H1 (cell line): ENCODE results near the gene SLC16A9. TPM values are rescaled to one million over a fixed set of nuclear protein-coding genes. Genes with fewer than 3 reads are reported as not detected.

Experiments
- CTCF ChIA-PET: fragments of 300-600 bp; sonication (Branson Sonifier 250); formaldehyde crosslinking; loops from one replicate; lab custom pipeline; 2021; ENCODE audit not compliant: partially characterized antibody; lab: Charles Lee
- POLR2A ChIA-PET: fragments of 300-600 bp; sonication (Branson Sonifier 250); formaldehyde crosslinking; loops from one replicate; lab custom pipeline; 2021; ENCODE audit warnings: inconsistent platforms; ENCODE audit not compliant: partially characterized antibody; lab: Charles Lee
- DNase-seq, 2 experiments: peaks; one replicate each; pipeline versions ENCODE4 v3.0.0 to v3.0.0-alpha.2; 2010 to 2022; ENCODE audit warnings: low spot score in 2 of 2, low read depth in 1 of 2, mixed read lengths in 1 of 2
- FAIRE-seq: peaks from 2 replicates; lab custom pipeline; 2011; peaks lifted over from hg19 to GRCh38; lab: Jason Lieb, UNC
- H2AFZ ChIP-seq: 2 replicates; pipeline ENCODE4 v1.8.1; 2012; ENCODE audit warnings: low read length, inconsistent platforms
- H2AK5ac ChIP-seq: 2 replicates; pipeline ENCODE4 v1.6.1; 2013; ENCODE audit warnings: low read depth, low read length
- H2BK120ac ChIP-seq: replicated peaks from 2 replicates; pipeline ENCODE3; 2013; ENCODE audit warnings: low read depth, low read length, inconsistent platforms
- H2BK12ac ChIP-seq: 2 replicates; pipeline ENCODE4 v1.6.1; 2013; ENCODE audit warnings: low read depth, low read length
- H2BK15ac ChIP-seq: 2 replicates; pipeline ENCODE4 v1.6.1; 2013; ENCODE audit warnings: low read length
- H2BK20ac ChIP-seq: 2 replicates; pipeline ENCODE4 v1.6.1; 2013; ENCODE audit warnings: low read length
- H2BK5ac ChIP-seq: 2 replicates; pipeline ENCODE4 v1.6.1; 2013; ENCODE audit warnings: low read depth, low read length
- H3K14ac ChIP-seq: 2 replicates; pipeline ENCODE4 v1.6.1; 2013; ENCODE audit warnings: inconsistent platforms; ENCODE audit not compliant: insufficient read length
- H3K18ac ChIP-seq: 2 replicates; pipeline ENCODE4 v1.6.1; 2013; ENCODE audit warnings: low read length; ENCODE audit errors: extremely low read depth
- H3K23ac ChIP-seq: 2 replicates; pipeline ENCODE4 v1.6.1; 2013; ENCODE audit warnings: inconsistent platforms; ENCODE audit not compliant: insufficient read length
- H3K23me2 ChIP-seq: 2 replicates; pipeline ENCODE4 v1.6.1; 2013; ENCODE audit warnings: low read depth, low read length
- H3K27ac ChIP-seq: 2 replicates; pipeline ENCODE4 v1.6.1; 2011; ENCODE audit warnings: low read depth, low read length, inconsistent platforms
- H3K27me3 ChIP-seq, 4 experiments: replicated peaks in 1 of 4; 1 replicate in 1 of 4; 2 replicates in 3 of 4; pipeline versions ENCODE4 v1.6.1 to v1.8.1; 2011 to 2013; ENCODE audit warnings: low read length in 3 of 4, mild to moderate bottlenecking in 3 of 4, inconsistent platforms in 2 of 4, mixed read lengths in 2 of 4, moderate library complexity in 1 of 4; ENCODE audit not compliant: control insufficient read depth in 3 of 4, insufficient read depth in 3 of 4; ENCODE audit errors: extremely low read depth in 1 of 4
- H3K36me3 ChIP-seq, 4 experiments: 2 replicates each; pipeline versions ENCODE4 v1.6.1 to v1.8.1; 2011 to 2013; ENCODE audit warnings: mild to moderate bottlenecking in 4 of 4, low read length in 3 of 4, moderate library complexity in 2 of 4, control low read depth in 1 of 4, inconsistent platforms in 1 of 4; ENCODE audit not compliant: insufficient read depth in 4 of 4, control insufficient read depth in 2 of 4
- H3K4ac ChIP-seq: replicated peaks from 2 replicates; pipeline ENCODE3; 2013; ENCODE audit warnings: low read length, low read depth, mixed read lengths, inconsistent platforms; ENCODE audit not compliant: insufficient read length
- H3K4me1 ChIP-seq, 4 experiments: replicated peaks in 1 of 4; 1 replicate in 1 of 4; 2 replicates in 3 of 4; pipeline versions ENCODE4 v1.6.1 to v1.8.1; 2011 to 2013; ENCODE audit warnings: low read length in 3 of 4, inconsistent platforms in 2 of 4, mixed read lengths in 1 of 4; ENCODE audit not compliant: insufficient read depth in 4 of 4, control insufficient read depth in 3 of 4
- H3K4me2 ChIP-seq, 2 experiments: 2 replicates each; pipeline versions ENCODE4 v1.6.1 to v1.8.1; 2011 to 2013; ENCODE audit warnings: low read depth in 2 of 2, low read length in 2 of 2, control low read depth in 1 of 2, inconsistent platforms in 1 of 2, mild to moderate bottlenecking in 1 of 2; ENCODE audit not compliant: insufficient read depth in 1 of 2
- H3K4me3 ChIP-seq, 4 experiments: fragments of 200-600, 300-600 bp in 1 of 4; sonication (generic), shearing (Covaris generic), sonication (Bioruptor Twin) in 1 of 4; 2 replicates each; pipeline versions ENCODE4 v1.5.1 to v1.8.1; 2011 to 2016; ENCODE audit warnings: low read length in 4 of 4, low read depth in 3 of 4, control low read depth in 2 of 4, inconsistent platforms in 2 of 4, mild to moderate bottlenecking in 2 of 4, mixed read lengths in 1 of 4, moderate library complexity in 1 of 4; ENCODE audit not compliant: insufficient read depth in 2 of 4; ENCODE audit errors: extremely low read depth in 1 of 4
- H3K56ac ChIP-seq: replicated peaks from 2 replicates; pipeline ENCODE3; 2013; ENCODE audit warnings: low read depth, mild to moderate bottlenecking, mixed read lengths, low read length, inconsistent platforms; ENCODE audit not compliant: insufficient read length
- H3K79me1 ChIP-seq: 2 replicates; pipeline ENCODE4 v1.6.1; 2013; ENCODE audit warnings: low read depth, low read length, control low read depth
- H3K79me2 ChIP-seq, 2 experiments: 2 replicates each; pipeline versions ENCODE4 v1.6.1 to v1.8.1; 2012 to 2013; ENCODE audit warnings: low read length in 2 of 2, mild to moderate bottlenecking in 2 of 2, inconsistent platforms in 1 of 2; ENCODE audit not compliant: insufficient read depth in 2 of 2, control insufficient read depth in 1 of 2
- H3K9ac ChIP-seq, 4 experiments: replicated peaks in 1 of 4; 1 replicate in 1 of 4; 2 replicates in 3 of 4; pipeline versions ENCODE4 v1.6.1 to v1.8.1; 2011 to 2013; ENCODE audit warnings: low read depth in 3 of 4, low read length in 3 of 4, control low read depth in 2 of 4, mild to moderate bottlenecking in 2 of 4, moderate library complexity in 2 of 4, inconsistent platforms in 1 of 4; ENCODE audit errors: extremely low read depth in 1 of 4
- H3K9me3 ChIP-seq, 2 experiments: 2 replicates each; pipeline versions ENCODE4 v1.6.1 to v1.8.1; 2012 to 2013; ENCODE audit warnings: mild to moderate bottlenecking in 2 of 2, moderate library complexity in 2 of 2, control low read depth in 1 of 2, inconsistent platforms in 1 of 2, low read depth in 1 of 2, low read length in 1 of 2, mixed read lengths in 1 of 2; ENCODE audit not compliant: insufficient read depth in 2 of 2
- H4K20me1 ChIP-seq, 2 experiments: replicated peaks in 1 of 2; 2 replicates each; pipeline versions ENCODE3 to v1.8.1; 2011 to 2013; ENCODE audit warnings: inconsistent platforms in 2 of 2, low read length in 2 of 2, mild to moderate bottlenecking in 1 of 2; ENCODE audit not compliant: insufficient read depth in 2 of 2, control insufficient read depth in 1 of 2
- H4K5ac ChIP-seq: 2 replicates; pipeline ENCODE4 v1.6.1; 2013; ENCODE audit warnings: low read length, low read depth, mixed read lengths, inconsistent platforms; ENCODE audit not compliant: insufficient read length
- H4K8ac ChIP-seq: 2 replicates; pipeline ENCODE4 v1.8.0; 2013; ENCODE audit warnings: mild to moderate bottlenecking, moderate library complexity, low read length, inconsistent platforms; ENCODE audit not compliant: insufficient read depth; ENCODE audit errors: extremely low read depth
- H4K91ac ChIP-seq: replicated peaks from 2 replicates; pipeline ENCODE3; 2013; ENCODE audit warnings: low read length, mixed read lengths, inconsistent platforms; ENCODE audit not compliant: insufficient read length
- CBX5 ChIP-seq: fragments of 300-800, 300-1000 bp; sonication (generic); IDR thresholded peaks from 2 replicates; pipeline ENCODE4 v1.7.1; 2016; ENCODE audit warnings: antibody characterized with exemption, low read length, low read depth
- CHD1 ChIP-seq: IDR thresholded peaks from 2 replicates; pipeline ENCODE4 v1.6.1; 2012; ENCODE audit warnings: low read depth, low read length, improper control_type of control experiment
- CTCF ChIP-seq, 3 experiments: IDR thresholded peaks; 1 replicate in 2 of 3; 2 replicates in 1 of 3; pipeline versions ENCODE4 v1.5.1 to v1.6.1; 2011; ENCODE audit warnings: low read length in 3 of 3, mild to moderate bottlenecking in 3 of 3, inconsistent platforms in 2 of 3, low read depth in 1 of 3, moderate library complexity in 1 of 3; ENCODE audit not compliant: insufficient read depth in 1 of 3; ENCODE audit errors: control extremely low read depth in 1 of 3
- NANOG ChIP-seq: IDR thresholded peaks from 2 replicates; pipeline ENCODE4 v1.6.1; 2011; ENCODE audit warnings: low read length, low read depth, mild to moderate bottlenecking, inconsistent platforms; ENCODE audit not compliant: insufficient read depth, poor library complexity, severe bottlenecking
- NRF1 ChIP-seq: IDR thresholded peaks from 2 replicates; pipeline ENCODE4 v1.6.1; 2011; ENCODE audit warnings: mild to moderate bottlenecking, low read depth, low read length, improper control_type of control experiment
- SIRT6 ChIP-seq: IDR thresholded peaks from one replicate; pipeline ENCODE4 v1.7.1; 2012; ENCODE audit warnings: low read length, inconsistent platforms
- SRF ChIP-seq: IDR thresholded peaks from 2 replicates; pipeline ENCODE4 v1.6.1; 2011; ENCODE audit warnings: mild to moderate bottlenecking, low read depth, low read length, moderate library complexity
- USF2 ChIP-seq: IDR thresholded peaks from 2 replicates; pipeline ENCODE4 v1.6.1; 2011; ENCODE audit warnings: low read length, improper control_type of control experiment
- WGBS, 2 experiments: shearing (Covaris generic) in 1 of 2; methylation state at CpG; one replicate each; pipeline versions ENCODE4 v1.1.6 to v1.1.7; 2013 to 2015; ENCODE audit warnings: low lambda C conversion rate in 2 of 2, mixed read lengths in 2 of 2, inconsistent platforms in 1 of 2, low coverage in 1 of 2, missing lambda C conversion rate in 1 of 2; ENCODE audit not compliant: insufficient replicate concordance in 2 of 2, insufficient coverage in 1 of 2, insufficient read length in 1 of 2; ENCODE audit errors: extremely low coverage in 1 of 2, missing lambda C conversion rate in 1 of 2; 5-methylcytosine and 5-hydroxymethylcytosine counted together
- polyA plus RNA-seq, 7 experiments: library from polyadenylated mRNA; depleted of rRNA in 3 of 7; stranded (reverse) in 5 of 7; unstranded in 2 of 7; fragments of >200 nt in 5 of 7; fragments of 200-250 nt in 2 of 7; gene quantifications; 1 replicate in 5 of 7; 2 replicates in 1 of 7; 4 replicates in 1 of 7; pipeline versions ENCODE4 v1.2.1 to v1.2.3, GENCODE V29; 2011 to 2013; ENCODE audit warnings: missing spikeins in 2 of 7, mixed read lengths in 2 of 7
- total RNA-seq: library from RNA; stranded (reverse); fragmentation: NEBNext Ultra II Directional; extraction: Animal tissue kit (Norgen Biotek cat#: 25700); gene quantifications from 2 replicates; pipeline ENCODE4 v1.2.1, GENCODE V29; 2021

Gene SLC16A9
- total and polyA plus RNA-seq, 2 of the 8 experiments (the other 6 are each of a cell fraction or from before 2014, with no cell fraction given), result 11.2 to 20.5 TPM

- no peak for FAIRE-seq
- Histone ChIP-seq H3K4me3 (no peak overlapping the region), H3K79me1 (no peaks in the 10 kb centered on the region)
These were observed 9.7 kb upstream of the SLC16A9 start for GRCh38 chr10:59719374-59719773.

More at GRCh38 chr10:59719374-59719773, 9.7 kb upstream of the SLC16A9 start:
- CTCF ChIA-PET, result interaction anchor here (0.6 to 1.8 kb wide), 7 partner anchors 11 to 876 kb away, joined by 3 to 4 read pairs (median 3); partner anchors contain the start of gene SLC16A9
- no peak overlapping the region for H3K9ac ChIP-seq
- no peak overlapping the region for H2BK12ac ChIP-seq
- H2BK15ac ChIP-seq, result no peak overlapping the region
- H3K79me2 ChIP-seq, result no peaks in the 10 kb centered on the region
- no peaks in the 10 kb centered on the region for H3K4me1 ChIP-seq
- TF ChIP-seq NANOG, result no peak
- TF ChIP-seq CBX5, result no peak
- no peak for TF ChIP-seq SIRT6
- TF ChIP-seq USF2, result no peak
- peak in 1 of 3 experiments; percentile 35; a peak in 1 of 4 replicates for TF ChIP-seq CTCF (IDR thresholded peaks at IDR 0.05; ENCODE audit: control extremely low read depth in 1 of 3, insufficient read depth in 1 of 3, low read depth in 1 of 3, low read length in 3 of 3)
- TF ChIP-seq NRF1, result no peak
- no peak for TF ChIP-seq SRF
- TF ChIP-seq CHD1, result no peak
- no peak overlapping the region for H3K18ac ChIP-seq
- H3K9me3 ChIP-seq, result peaks cover 0 to 3% of the 10 kb centered on the region in 2 experiments; a peak in 2 of 4 replicates
- no peak overlapping the region for H2BK20ac ChIP-seq
- no peak overlapping the region for H3K27ac ChIP-seq
- no peak overlapping the region for H3K14ac ChIP-seq
- H4K5ac ChIP-seq, result no peak overlapping the region
- H3K27me3 ChIP-seq, result peaks cover 0 to 1% (median 0%) of the 10 kb centered on the region in 4 experiments; a peak in 1 of 7 replicates
- POLR2A ChIA-PET, result no interaction called here
- H2AFZ ChIP-seq, result no peak overlapping the region
- H2BK5ac ChIP-seq, result no peak overlapping the region
- no peaks in the 10 kb centered on the region for H4K20me1 ChIP-seq
- no peak overlapping the region for H4K8ac ChIP-seq
- H4K91ac ChIP-seq, result no peak overlapping the region
- H3K56ac ChIP-seq, result no peak overlapping the region
- H3K36me3 ChIP-seq, result no peaks in the 10 kb centered on the region
- no peak overlapping the region for H2BK120ac ChIP-seq
- H3K23me2 ChIP-seq, result no peaks in the 10 kb centered on the region
- no peak for DNase-seq
- no peak overlapping the region for H3K4me2 ChIP-seq
- H3K4ac ChIP-seq, result no peak overlapping the region
- no peak overlapping the region for H3K23ac ChIP-seq
- H2AK5ac ChIP-seq, result no peak overlapping the region
- WGBS, 2 experiments, result 86% methylated on average over 2 of the region's 2 CpGs; no CpG with 5 or more reads in 1 of the 2 experiments
